NT2/D1 (cell line): ENCODE measurements around the gene CILP2.

ENCODE experiments used
- DNase-seq: peaks from one replicate; pipeline ENCODE4 v3.0.0-alpha.2; 2011; ENCODE audit warnings: low read depth, low spot score
- H3K27me3 ChIP-seq: 2 replicates; pipeline ENCODE4 v1.6.0; 2011; ENCODE audit warnings: mild to moderate bottlenecking; ENCODE audit not compliant: insufficient read length, insufficient read depth
- H3K36me3 ChIP-seq: 2 replicates; pipeline ENCODE4 v1.6.1; 2011; ENCODE audit warnings: mild to moderate bottlenecking, low read length, mixed read lengths; ENCODE audit not compliant: insufficient read depth, insufficient read length
- H3K4me1 ChIP-seq: 2 replicates; pipeline ENCODE4 v1.5.1; 2011; ENCODE audit not compliant: insufficient read depth, insufficient read length
- H3K4me3 ChIP-seq: 2 replicates; pipeline ENCODE4 v1.5.1; 2011; ENCODE audit warnings: low read depth; ENCODE audit not compliant: insufficient read length
- H3K9ac ChIP-seq: 2 replicates; pipeline ENCODE4 v1.6.0; 2011; ENCODE audit warnings: low read depth; ENCODE audit not compliant: insufficient read length
- H3K9me3 ChIP-seq: 2 replicates; pipeline ENCODE4 v1.5.1; 2011; ENCODE audit warnings: mild to moderate bottlenecking, low read length; ENCODE audit not compliant: insufficient read depth
- SUZ12 ChIP-seq: IDR thresholded peaks from 2 replicates; pipeline ENCODE4 v1.6.1; 2011; ENCODE audit not compliant: insufficient read length, insufficient read depth; ENCODE audit errors: extremely low read depth
- YY1 ChIP-seq: IDR thresholded peaks from 2 replicates; pipeline ENCODE4 v1.6.1; 2011; ENCODE audit not compliant: insufficient read length, insufficient read depth
- ZNF274 ChIP-seq: IDR thresholded peaks from 2 replicates; pipeline ENCODE4 v1.6.1; 2011; ENCODE audit warnings: mild to moderate bottlenecking, low read depth, low read length

The CILP2 gene

GRCh38 chr19:19508217-19508616 lies 29.8 kb upstream of the CILP2 start:
- H3K4me1 ChIP-seq = peaks cover 14% of the 10 kb centered on the region
- no peak for DNase-seq
- H3K9ac ChIP-seq = no peak overlapping the region
- no peaks in the 10 kb centered on the region for H3K9me3 ChIP-seq
- no peaks in the 10 kb centered on the region for H3K27me3 ChIP-seq
- peaks cover 55% of the 10 kb centered on the region for H3K36me3 ChIP-seq
- no peak overlapping the region for H3K4me3 ChIP-seq
- TF ChIP-seq SUZ12 (no peak), ZNF274 (no peak), YY1 (no peak)

GRCh38 chr19:19510432-19510831 lies 27.6 kb upstream of the CILP2 start:
- no peaks in the 10 kb centered on the region for H3K27me3 ChIP-seq
- H3K9ac ChIP-seq = no peak overlapping the region
- H3K9me3 ChIP-seq = no peaks in the 10 kb centered on the region
- DNase-seq = no peak
- H3K4me3 ChIP-seq = no peak overlapping the region
- peaks cover 19% of the 10 kb centered on the region for H3K4me1 ChIP-seq
- peaks cover 41% of the 10 kb centered on the region for H3K36me3 ChIP-seq
- TF ChIP-seq YY1 = no peak
- no peak for TF ChIP-seq SUZ12
- no peak for TF ChIP-seq ZNF274

- Histone ChIP-seq H3K9me3 (no peaks in the 10 kb centered on the region), H3K4me3 (no peak overlapping the region), H3K27me3 (no peaks in the 10 kb centered on the region), H3K36me3 (peaks cover 21% of the 10 kb centered on the region), H3K4me1 (peaks cover 18% of the 10 kb centered on the region), H3K9ac (no peak overlapping the region)
- DNase-seq = no peak
- TF ChIP-seq ZNF274 = no peak
- TF ChIP-seq YY1 = no peak
- TF ChIP-seq SUZ12 = no peak
Observed at GRCh38 chr19:19513682-19514081, 24.4 kb upstream of the CILP2 start.

- H3K9me3 ChIP-seq = no peaks in the 10 kb centered on the region
- no peak overlapping the region for H3K4me3 ChIP-seq
- peaks cover 18% of the 10 kb centered on the region for H3K4me1 ChIP-seq
- H3K27me3 ChIP-seq = no peaks in the 10 kb centered on the region
- no peak for DNase-seq
- peak overlapping the region; percentile 10 for H3K9ac ChIP-seq
- TF ChIP-seq ZNF274 (no peak), SUZ12 (no peak), YY1 (no peak)
- H3K36me3 ChIP-seq = peaks cover 21% of the 10 kb centered on the region
Observed at GRCh38 chr19:19514215-19514657, 23.8 kb upstream of the CILP2 start.

- peak within 1 kb of the TSS; percentile 75 for H3K4me3 ChIP-seq
- H3K4me1 ChIP-seq = peaks cover 19% of the 10 kb centered on the region
- H3K36me3 ChIP-seq = peaks cover 30% of the 10 kb centered on the region
- no peaks in the 10 kb centered on the region for H3K27me3 ChIP-seq
- no peaks in the 10 kb centered on the region for H3K9me3 ChIP-seq
- no peak for DNase-seq
- no peak for TF ChIP-seq YY1
- TF ChIP-seq SUZ12 = no peak
- no peak for TF ChIP-seq ZNF274
- H3K9ac ChIP-seq = peak within 1 kb of the TSS; percentile 80
Observed at GRCh38 chr19:19514881-19515641, 23.0 kb upstream of the CILP2 start, which contains the start of gene TSSK6. Gene TSSK6 (minus strand): TSS chr19:19515548. CDS start chr19:19515427, 121 bp downstream.

- peak; percentile 93 for DNase-seq
- H3K4me1 ChIP-seq = peaks cover 15% of the 10 kb centered on the region
- no peaks in the 10 kb centered on the region for H3K9me3 ChIP-seq
- H3K27me3 ChIP-seq = no peaks in the 10 kb centered on the region
- peak within 1 kb of the TSS; percentile 80 for H3K9ac ChIP-seq
- H3K4me3 ChIP-seq = peak within 1 kb of the TSS; percentile 75
- peaks cover 37% of the 10 kb centered on the region for H3K36me3 ChIP-seq
- TF ChIP-seq ZNF274 (no peak), YY1 (peak; percentile 99), SUZ12 (no peak)
Observed at GRCh38 chr19:19515642-19516519, 22.2 kb upstream of the CILP2 start, which contains the start of gene NDUFA13. Gene NDUFA13 (plus strand): TSS chr19:19516225. CDS start chr19:19516239, 14 bp downstream.
